HepG2 (cell line): ENCODE measurements around the gene DENND1C. TPM values are rescaled to one million over a fixed set of nuclear protein-coding genes. Genes with fewer than 3 reads are reported as not detected.

ENCODE experiments used
- ATAC-seq: fragments of 200-7000 bp; cut with Tn5 transposase; 3 replicates; pipeline ENCODE4 v1.9.1; 2020; ENCODE audit warnings: mild to moderate bottlenecking, moderate library complexity
- BruUV-seq: library from RNA; stranded (reverse); fragments of 400-500 nt; replicated peaks from 2 replicates; lab custom pipeline; 2021; lab: Mats Ljungman, UMichigan
- CTCF ChIA-PET: fragments of 300-600 bp; formaldehyde crosslinking; extraction: SDS; loops from one replicate; lab custom pipeline; 2021; ENCODE audit warnings: low total read pairs, inconsistent platforms, low intra/inter-chr PET ratio; lab: Yijun Ruan, JAX
- POLR2A ChIA-PET: fragments of 350-600 bp; sonication (Branson Sonifier 250); formaldehyde crosslinking; loops from one replicate; lab custom pipeline; 2020; ENCODE audit warnings: antibody characterized with exemption, inconsistent platforms; lab: Yijun Ruan, JAX
- DNase-seq: peaks from one replicate; pipeline ENCODE4 v3.0.0-alpha.2; 2015; ENCODE audit warnings: low spot score
- FAIRE-seq: peaks from 3 replicates; lab custom pipeline; 2011; peaks lifted over from hg19 to GRCh38; lab: Jason Lieb, UNC
- H2AFZ ChIP-seq: one replicate; pipeline ENCODE4 v1.6.1; 2011; ENCODE audit warnings: low read length, inconsistent platforms
- H3K27ac ChIP-seq: fragments of 300-600 bp; 3 replicates; pipeline ENCODE4 v1.8.0; 2011; ENCODE audit warnings: mixed run types, mild to moderate bottlenecking, mixed read lengths, low read length, inconsistent platforms; ENCODE audit not compliant: insufficient read depth; ENCODE audit errors: extremely low read length
- H3K27me3 ChIP-seq, 2 experiments: fragments of 200-600 bp in 1 of 2; 2 replicates in 1 of 2; 3 replicates in 1 of 2; pipeline versions ENCODE4 v1.6.0 to v1.8.0; 2011; ENCODE audit warnings: low read length in 2 of 2, mild to moderate bottlenecking in 2 of 2, moderate library complexity in 2 of 2, inconsistent platforms in 1 of 2; ENCODE audit not compliant: insufficient read depth in 2 of 2, control insufficient read depth in 1 of 2
- H3K36me3 ChIP-seq, 2 experiments: fragments of 200-600 bp in 1 of 2; replicated peaks in 1 of 2; 2 replicates in 1 of 2; 3 replicates in 1 of 2; pipeline versions ENCODE4 v1.5.1 to v1.8.0; 2011; ENCODE audit warnings: low read length in 2 of 2, inconsistent platforms in 1 of 2; ENCODE audit not compliant: insufficient read depth in 2 of 2, control insufficient read depth in 1 of 2
- H3K4me1 ChIP-seq: 2 replicates; pipeline ENCODE4 v1.5.1; 2012; ENCODE audit warnings: low read length, inconsistent platforms; ENCODE audit not compliant: insufficient read depth
- H3K4me2 ChIP-seq: 2 replicates; pipeline ENCODE4 v1.6.0; 2011; ENCODE audit warnings: low read depth, low read length, inconsistent platforms
- H3K4me3 ChIP-seq, 3 experiments: fragments of 200-600 bp in 1 of 3; sonication (generic), shearing (Covaris generic) in 1 of 3; replicated peaks in 1 of 3; 2 replicates each; pipeline ENCODE4 v1.5.1; 2011 to 2016; ENCODE audit warnings: low read length in 3 of 3, inconsistent platforms in 2 of 3, low read depth in 2 of 3, mild to moderate bottlenecking in 2 of 3, control low read depth in 1 of 3, mixed read lengths in 1 of 3; ENCODE audit not compliant: insufficient read depth in 1 of 3
- H3K79me2 ChIP-seq: one replicate; pipeline ENCODE4 v1.6.1; 2011; ENCODE audit warnings: low read length, inconsistent platforms; ENCODE audit not compliant: insufficient read depth
- H3K9ac ChIP-seq: 2 replicates; pipeline ENCODE4 v1.6.0; 2011; ENCODE audit warnings: mild to moderate bottlenecking, low read depth, low read length, inconsistent platforms; ENCODE audit not compliant: insufficient read depth
- H3K9me3 ChIP-seq: 2 replicates; pipeline ENCODE4 v1.5.1; 2012; ENCODE audit warnings: mild to moderate bottlenecking, low read length
- H4K20me1 ChIP-seq: 2 replicates; pipeline ENCODE4 v1.6.0; 2011; ENCODE audit warnings: inconsistent platforms, mild to moderate bottlenecking, low read length, moderate library complexity; ENCODE audit not compliant: insufficient read depth
- NFIB ChIP-seq: sonication (generic); formaldehyde crosslinking; IDR thresholded peaks from 2 replicates; pipeline ENCODE4 v1.9.0; 2021; ENCODE audit warnings: missing genetic modification reagents, mild to moderate bottlenecking, borderline replicate concordance
- PITX1 ChIP-seq: sonication (generic); formaldehyde crosslinking; IDR thresholded peaks from 2 replicates; pipeline ENCODE4 v1.5.1; 2020; ENCODE audit warnings: mild to moderate bottlenecking, missing genetic modification reagents
- SMAD3 ChIP-seq: sonication (generic); formaldehyde crosslinking; IDR thresholded peaks from 2 replicates; pipeline ENCODE4 v1.4.0; 2020; ENCODE audit warnings: missing genetic modification reagents
- UBTF ChIP-seq: sonication (generic); formaldehyde crosslinking; IDR thresholded peaks from 2 replicates; pipeline ENCODE4 v1.4.0; 2020; ENCODE audit warnings: mild to moderate bottlenecking, missing genetic modification reagents
- ZC3H4 ChIP-seq: sonication (generic); formaldehyde crosslinking; IDR thresholded peaks from 2 replicates; pipeline ENCODE4 v1.4.0; 2020; ENCODE audit warnings: missing genetic modification reagents, borderline replicate concordance
- ZKSCAN8 ChIP-seq: IDR thresholded peaks from 2 replicates; pipeline ENCODE4 v1.6.1; 2016; ENCODE audit warnings: borderline replicate concordance, missing genetic modification reagents, missing compliant biosample characterization
- ZNF230 ChIP-seq: sonication (generic); formaldehyde crosslinking; IDR thresholded peaks from 2 replicates; pipeline ENCODE4 v1.4.0; 2020; ENCODE audit warnings: mild to moderate bottlenecking, missing genetic modification reagents
- ZNF263 ChIP-seq: sonication (generic); formaldehyde crosslinking; IDR thresholded peaks from 2 replicates; pipeline ENCODE4 v1.4.0; 2020; ENCODE audit warnings: missing genetic modification reagents
- ZNF609 ChIP-seq: sonication (generic); formaldehyde crosslinking; IDR thresholded peaks from 2 replicates; pipeline ENCODE4 v1.4.0; 2020; ENCODE audit warnings: mild to moderate bottlenecking, missing genetic modification reagents, borderline replicate concordance
- ZNF615 ChIP-seq: sonication (generic); formaldehyde crosslinking; IDR thresholded peaks from 2 replicates; pipeline ENCODE4 v1.5.0; 2020; ENCODE audit warnings: mild to moderate bottlenecking, missing genetic modification reagents, borderline replicate concordance
- ZNF674 ChIP-seq: sonication (generic); formaldehyde crosslinking; IDR thresholded peaks from 2 replicates; pipeline ENCODE4 v1.5.0; 2020; ENCODE audit warnings: low read depth, mild to moderate bottlenecking, missing genetic modification reagents
- WGBS: methylation state at CpG from one replicate; pipeline ENCODE4 v1.1.6; 2017; ENCODE audit warnings: low lambda C conversion rate; 5-methylcytosine and 5-hydroxymethylcytosine counted together
- in situ Hi-C: cut with HindIII; loops from 2 replicates; pipeline ENCODE4 v1.10.0; 2017; ENCODE audit warnings: low pct_unique_long_range_greater_than_20kb; ENCODE audit not compliant: extremely low pct_ligation_motif_present
- intact Hi-C: fragments of 100-400 bp; cut with micrococcal nuclease; formaldehyde crosslinking; loops from one replicate; pipeline ENCODE4 v1.10.0; 2022; ENCODE audit not compliant: unreplicated experiment
- polyA plus RNA-seq, 8 experiments: library from polyadenylated mRNA; depleted of rRNA in 3 of 8; stranded (reverse) in 7 of 8; unstranded in 1 of 8; fragments of >200 nt; fragmentation: Illumina TruSeq in 4 of 8; extraction: Trizol in 4 of 8; gene quantifications; 2 replicates each; pipeline versions ENCODE4 v1.2.1 to v1.2.3, GENCODE V29; 2011 to 2016; ENCODE audit warnings: low read depth in 4 of 8, missing spikeins in 1 of 8, mixed read lengths in 1 of 8; ENCODE audit not compliant: insufficient read depth in 1 of 8
- total RNA-seq, 5 experiments: library from RNA; depleted of rRNA; stranded (reverse); fragments of >200 nt; fragmentation: Illumina TruSeq; extraction: Trizol; gene quantifications; 2 replicates each; pipeline ENCODE4 v1.2.3, GENCODE V29; 2016; ENCODE audit warnings: low read depth in 1 of 5
- TF ChIP-seq, protein P1 (sequence below): sonication (generic); formaldehyde crosslinking; IDR thresholded peaks from 2 replicates; pipeline ENCODE4 v1.5.0; 2020; ENCODE audit warnings: mild to moderate bottlenecking, missing genetic modification reagents, borderline replicate concordance

Gene DENND1C
- total and polyA plus RNA-seq, 2 of the 13 experiments (the other 11 are each of a cell fraction or from before 2014, with no cell fraction given) = 0.04 to 0.73 TPM

GRCh38 chr19:6423499-6424194 lies 57.9 kb downstream of the DENND1C start:
- intact Hi-C loops (no loop called here), in situ Hi-C loops (no loop called here)
- Histone ChIP-seq H3K79me2 (peaks cover 52% of the 10 kb centered on the region), H3K4me2 (peak overlapping the region; percentile 94), H3K4me3 (peak overlapping the region; percentile 84 to 92 (median 87)), H2AFZ (no peak overlapping the region), H4K20me1 (peaks cover 47% of the 10 kb centered on the region), H3K27me3 (no peaks in the 10 kb centered on the region; a peak in 1 of 5 replicates), H3K9ac (peak overlapping the region; percentile 89), H3K4me1 (peaks cover 33% of the 10 kb centered on the region), H3K36me3 (peaks cover 21 to 39% of the 10 kb centered on the region in 2 experiments), H3K27ac (peak overlapping the region; percentile 68), H3K9me3 (no peaks in the 10 kb centered on the region)
- CTCF ChIA-PET = no interaction called here
- POLR2A ChIA-PET = interaction anchor here (1.4 kb wide), 1 partner anchor 14 kb away, joined by 5 read pairs; no protein-coding TSS in a partner anchor
- FAIRE-seq (peak; percentile 78), ATAC-seq (peak; percentile 24), DNase-seq (peak; percentile 49)
- BruUV-seq = no TSS peak
- WGBS = 0% methylated on average over 5 of the region's 20 CpGs
- no peak for TF ChIP-seq ZNF674 (CRISPR knock-in tag)
- no peak for TF ChIP-seq ZC3H4
- no peak for TF ChIP-seq UBTF (CRISPR knock-in tag)
- no peak for TF ChIP-seq NFIB (CRISPR knock-in tag)
- peak; percentile 64 for TF ChIP-seq ZNF263 (CRISPR knock-in tag)
- TF ChIP-seq SMAD3 (CRISPR knock-in tag) = no peak
- TF ChIP-seq PITX1 (CRISPR knock-in tag) = peak; percentile 62; the same call in 1 of the 2 replicates
- no peak for TF ChIP-seq ZNF615 (CRISPR knock-in tag)
- TF ChIP-seq ZNF609 (CRISPR knock-in tag) = no peak
- no peak for TF ChIP-seq ZKSCAN8 (CRISPR knock-in tag)
- TF ChIP-seq, protein P1, sequence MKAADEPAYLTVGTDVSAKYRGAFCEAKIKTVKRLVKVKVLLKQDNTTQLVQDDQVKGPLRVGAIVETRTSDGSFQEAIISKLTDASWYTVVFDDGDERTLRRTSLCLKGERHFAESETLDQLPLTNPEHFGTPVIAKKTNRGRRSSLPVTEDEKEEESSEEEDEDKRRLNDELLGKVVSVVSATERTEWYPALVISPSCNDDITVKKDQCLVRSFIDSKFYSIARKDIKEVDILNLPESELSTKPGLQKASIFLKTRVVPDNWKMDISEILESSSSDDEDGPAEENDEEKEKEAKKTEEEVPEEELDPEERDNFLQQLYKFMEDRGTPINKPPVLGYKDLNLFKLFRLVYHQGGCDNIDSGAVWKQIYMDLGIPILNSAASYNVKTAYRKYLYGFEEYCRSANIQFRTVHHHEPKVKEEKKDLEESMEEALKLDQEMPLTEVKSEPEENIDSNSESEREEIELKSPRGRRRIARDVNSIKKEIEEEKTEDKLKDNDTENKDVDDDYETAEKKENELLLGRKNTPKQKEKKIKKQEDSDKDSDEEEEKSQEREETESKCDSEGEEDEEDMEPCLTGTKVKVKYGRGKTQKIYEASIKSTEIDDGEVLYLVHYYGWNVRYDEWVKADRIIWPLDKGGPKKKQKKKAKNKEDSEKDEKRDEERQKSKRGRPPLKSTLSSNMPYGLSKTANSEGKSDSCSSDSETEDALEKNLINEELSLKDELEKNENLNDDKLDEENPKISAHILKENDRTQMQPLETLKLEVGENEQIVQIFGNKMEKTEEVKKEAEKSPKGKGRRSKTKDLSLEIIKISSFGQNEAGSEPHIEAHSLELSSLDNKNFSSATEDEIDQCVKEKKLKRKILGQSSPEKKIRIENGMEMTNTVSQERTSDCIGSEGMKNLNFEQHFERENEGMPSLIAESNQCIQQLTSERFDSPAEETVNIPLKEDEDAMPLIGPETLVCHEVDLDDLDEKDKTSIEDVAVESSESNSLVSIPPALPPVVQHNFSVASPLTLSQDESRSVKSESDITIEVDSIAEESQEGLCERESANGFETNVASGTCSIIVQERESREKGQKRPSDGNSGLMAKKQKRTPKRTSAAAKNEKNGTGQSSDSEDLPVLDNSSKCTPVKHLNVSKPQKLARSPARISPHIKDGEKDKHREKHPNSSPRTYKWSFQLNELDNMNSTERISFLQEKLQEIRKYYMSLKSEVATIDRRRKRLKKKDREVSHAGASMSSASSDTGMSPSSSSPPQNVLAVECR = peak; percentile 54; the same call in 1 of the 2 replicates
- no peak for TF ChIP-seq ZNF230 (CRISPR knock-in tag)
